Panc1 (cell line): ENCODE data around the gene PCNX1. TPM values are rescaled to one million over a fixed set of nuclear protein-coding genes. Genes with fewer than 3 reads are reported as not detected.

ENCODE experiments used
- ATAC-seq: fragments of 200-7000 bp; cut with Tn5 transposase; 2 replicates; pipeline ENCODE4 v1.9.1; 2020; ENCODE audit warnings: mild to moderate bottlenecking, moderate library complexity
- Bru-seq: library from RNA; stranded (reverse); fragments of 400-500 nt; gene quantifications from one replicate; lab custom pipeline; 2021; lab: Mats Ljungman, UMichigan
- BruChase-seq, 2 experiments: library from RNA; stranded (reverse); fragments of 400-500 nt; gene quantifications; one replicate each; lab custom pipeline; 2021; lab: Mats Ljungman, UMichigan
- BruUV-seq: library from RNA; stranded (reverse); fragments of 400-500 nt; replicated peaks from 2 replicates; lab custom pipeline; 2021; lab: Mats Ljungman, UMichigan
- CTCF ChIA-PET: fragments of 300-600 bp; sonication (Branson Sonifier 250); formaldehyde crosslinking; loops from one replicate; lab custom pipeline; 2022; ENCODE audit warnings: antibody characterized with exemption; lab: Charles Lee
- POLR2A ChIA-PET: fragments of 300-600 bp; sonication (Branson Sonifier 250); formaldehyde crosslinking; loops from one replicate; lab custom pipeline; 2022; ENCODE audit warnings: antibody characterized with exemption; lab: Charles Lee
- DNase-seq: peaks from one replicate; pipeline ENCODE4 v3.0.0-alpha.2; 2010; ENCODE audit warnings: low read depth, low spot score
- H3K27ac ChIP-seq: 2 replicates; pipeline ENCODE4 v1.5.1; 2011; ENCODE audit warnings: mild to moderate bottlenecking, low read length, inconsistent platforms
- H3K27me3 ChIP-seq: fragments of 200-500 bp; sonication (Bioruptor generic); 2 replicates; pipeline ENCODE4 v1.6.0; 2014; ENCODE audit warnings: low read length, inconsistent platforms; ENCODE audit not compliant: control insufficient read depth, insufficient read depth
- H3K36me3 ChIP-seq: fragments of 200-500 bp; sonication (Bioruptor generic); 2 replicates; pipeline ENCODE4 v1.5.1; 2014; ENCODE audit warnings: inconsistent platforms, mild to moderate bottlenecking, low read length, moderate library complexity; ENCODE audit not compliant: control insufficient read depth, insufficient read depth
- H3K4me1 ChIP-seq: 2 replicates; pipeline ENCODE4 v1.5.1; 2011; ENCODE audit warnings: inconsistent platforms, mild to moderate bottlenecking, low read length, moderate library complexity; ENCODE audit not compliant: control insufficient read depth, insufficient read depth
- H3K4me3 ChIP-seq, 2 experiments: 2 replicates each; pipeline ENCODE4 v1.5.1; 2011 to 2012; ENCODE audit warnings: low read depth in 2 of 2, low read length in 2 of 2, mild to moderate bottlenecking in 2 of 2, inconsistent platforms in 1 of 2, moderate library complexity in 1 of 2
- H3K9me3 ChIP-seq: fragments of 200-500 bp; sonication (Bioruptor generic); 2 replicates; pipeline ENCODE4 v1.5.1; 2014; ENCODE audit warnings: low read depth, mild to moderate bottlenecking, inconsistent platforms, low read length, moderate library complexity; ENCODE audit not compliant: control insufficient read depth, insufficient read depth
- CTCF ChIP-seq: fragments of 450-650 bp; IDR thresholded peaks from 2 replicates; pipeline ENCODE4 v1.5.1; 2017; ENCODE audit warnings: mild to moderate bottlenecking
- POLR2AphosphoS5 ChIP-seq: IDR thresholded peaks from 2 replicates; pipeline ENCODE4 v1.6.1; 2012; ENCODE audit warnings: mild to moderate bottlenecking, low read depth, low read length, moderate library complexity
- REST ChIP-seq, 2 experiments: IDR thresholded peaks; 2 replicates each; pipeline ENCODE4 v1.6.1; 2011 to 2012; ENCODE audit warnings: low read depth in 2 of 2, control low read depth in 1 of 2, low read length in 1 of 2, mild to moderate bottlenecking in 1 of 2, moderate library complexity in 1 of 2; ENCODE audit not compliant: insufficient read depth in 1 of 2
- SIN3A ChIP-seq: IDR thresholded peaks from 2 replicates; pipeline ENCODE4 v1.6.1; 2012; ENCODE audit warnings: low read depth, mild to moderate bottlenecking, low read length, moderate library complexity, borderline replicate concordance; ENCODE audit not compliant: insufficient read depth
- TCF7L2 ChIP-seq: IDR thresholded peaks from 2 replicates; pipeline ENCODE4 v1.6.1; 2011; ENCODE audit warnings: mild to moderate bottlenecking, low read depth, low read length, inconsistent platforms
- in situ Hi-C: cut with HindIII; loops from 2 replicates; pipeline ENCODE4 v1.10.0; 2016; ENCODE audit warnings: low sequenced_read_pairs, low pct_unique_long_range_greater_than_20kb
- intact Hi-C: fragments of 100-400 bp; cut with micrococcal nuclease; formaldehyde crosslinking; loops from one replicate; pipeline ENCODE4 v1.10.0; 2022; ENCODE audit not compliant: unreplicated experiment
- long read RNA-seq: library from polyadenylated mRNA; unstranded; transcript quantifications from one replicate; pipeline ENCODE4 v2.0.0, GENCODE V29; 2021; ENCODE audit not compliant: unreplicated experiment
- polyA plus RNA-seq: library from polyadenylated mRNA; unstranded; fragments of >200 nt; gene quantifications from one replicate; pipeline ENCODE4 v1.2.1, GENCODE V29; 2012; ENCODE audit warnings: missing spikeins; ENCODE audit not compliant: insufficient read length
- total RNA-seq: library from RNA; stranded (reverse); gene quantifications from one replicate; pipeline ENCODE4 v1.2.1, GENCODE V29; 2021; ENCODE audit not compliant: unreplicated experiment

Gene PCNX1
- total RNA-seq (30.5 TPM), Bru-seq, nascent RNA (percentile 87 among the genes with signal in this experiment), BruChase-seq, experiment 1, labeled RNA remaining after a 2-hour chase (percentile 76 among the genes with signal in this experiment), BruChase-seq, experiment 2, labeled RNA remaining after a 6-hour chase (percentile 75 among the genes with signal in this experiment)
- polyA plus RNA-seq = 18.8 TPM
- long read RNA-seq, partial matches to known transcripts = 17 of 27 reads
- long read RNA-seq, other reads (novel, unspliced or antisense) = 10 of 27 reads

- POLR2A ChIA-PET = interaction anchor here (0.6 kb wide), 2 partner anchors 268 to 1867 kb away, joined by 6 read pairs; no protein-coding TSS in a partner anchor
- CTCF ChIA-PET = interaction anchor here (0.9 kb wide), 1 partner anchor 89 kb away, joined by 3 read pairs; no protein-coding TSS in a partner anchor
- TF ChIP-seq CTCF (peak; percentile 92), POLR2AphosphoS5 (0 out of 2 replicates have a peak, but pooled peaks have one; percentile 35), REST (IDR thresholded peaks at IDR 0.05; ENCODE audit: insufficient read depth in 1 of 2, low read depth in 2 of 2, low read length in 1 of 2) (no peak), SIN3A (no peak), TCF7L2 (no peak)
- in situ Hi-C loops = no loop called here
- Histone ChIP-seq H3K27ac (peak within 1 kb of the TSS; percentile 84), H3K9me3 (no peaks in the 10 kb centered on the region), H3K4me1 (peaks cover 10% of the 10 kb centered on the region), H3K4me3 (peak within 1 kb of the TSS; percentile 82 to 83), H3K27me3 (no peaks in the 10 kb centered on the region), H3K36me3 (peaks cover 2% of the 10 kb centered on the region; the same call in 1 of the 2 replicates)
- intact Hi-C loops = loop anchor here (5.0 kb wide), 1 partner anchor 65 kb away; no protein-coding TSS in a partner anchor
- ATAC-seq = peak; percentile 89
- no TSS peak for BruUV-seq
- no peak for DNase-seq
These were observed at the start of gene PCNX1 for GRCh38 chr14:70907176-70907995. TSS of gene PCNX1 (plus strand) at chr14:70907459. CDS start at chr14:70907851, 392 bp downstream.

GRCh38 chr14:70857496-70857890, 49.8 kb upstream of the PCNX1 start:
- no peak for ATAC-seq
- ChIA-PET CTCF (no interaction called here), POLR2A (interaction anchor here (0.6 kb wide), 1 partner anchor 232 kb away, joined by 9 read pairs; no protein-coding TSS in a partner anchor)
- no TSS peak for BruUV-seq
- Histone ChIP-seq H3K36me3 (no peaks in the 10 kb centered on the region), H3K9me3 (no peaks in the 10 kb centered on the region), H3K27ac (no peak overlapping the region), H3K4me1 (no peaks in the 10 kb centered on the region), H3K27me3 (no peaks in the 10 kb centered on the region), H3K4me3 (no peak overlapping the region)
- DNase-seq = no peak
- no peak for TF ChIP-seq POLR2AphosphoS5
- TF ChIP-seq CTCF = no peak
- no peak for TF ChIP-seq REST (IDR thresholded peaks at IDR 0.05; ENCODE audit: insufficient read depth in 1 of 2, low read depth in 2 of 2, low read length in 1 of 2)
- no peak for TF ChIP-seq SIN3A
- no peak for TF ChIP-seq TCF7L2
- in situ Hi-C loops = no loop called here
- intact Hi-C loops = no loop called here
